ENCODE data around the gene SLC6A20. TPM values are rescaled to one million over a fixed set of nuclear protein-coding genes. Genes with fewer than 3 reads are reported as not detected.

The SLC6A20 gene, protein sequence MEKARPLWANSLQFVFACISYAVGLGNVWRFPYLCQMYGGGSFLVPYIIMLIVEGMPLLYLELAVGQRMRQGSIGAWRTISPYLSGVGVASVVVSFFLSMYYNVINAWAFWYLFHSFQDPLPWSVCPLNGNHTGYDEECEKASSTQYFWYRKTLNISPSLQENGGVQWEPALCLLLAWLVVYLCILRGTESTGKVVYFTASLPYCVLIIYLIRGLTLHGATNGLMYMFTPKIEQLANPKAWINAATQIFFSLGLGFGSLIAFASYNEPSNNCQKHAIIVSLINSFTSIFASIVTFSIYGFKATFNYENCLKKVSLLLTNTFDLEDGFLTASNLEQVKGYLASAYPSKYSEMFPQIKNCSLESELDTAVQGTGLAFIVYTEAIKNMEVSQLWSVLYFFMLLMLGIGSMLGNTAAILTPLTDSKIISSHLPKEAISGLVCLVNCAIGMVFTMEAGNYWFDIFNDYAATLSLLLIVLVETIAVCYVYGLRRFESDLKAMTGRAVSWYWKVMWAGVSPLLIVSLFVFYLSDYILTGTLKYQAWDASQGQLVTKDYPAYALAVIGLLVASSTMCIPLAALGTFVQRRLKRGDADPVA
- polyA plus RNA-seq (ENCODE audit: insufficient read length) = 0.28 TPM

DNA sequence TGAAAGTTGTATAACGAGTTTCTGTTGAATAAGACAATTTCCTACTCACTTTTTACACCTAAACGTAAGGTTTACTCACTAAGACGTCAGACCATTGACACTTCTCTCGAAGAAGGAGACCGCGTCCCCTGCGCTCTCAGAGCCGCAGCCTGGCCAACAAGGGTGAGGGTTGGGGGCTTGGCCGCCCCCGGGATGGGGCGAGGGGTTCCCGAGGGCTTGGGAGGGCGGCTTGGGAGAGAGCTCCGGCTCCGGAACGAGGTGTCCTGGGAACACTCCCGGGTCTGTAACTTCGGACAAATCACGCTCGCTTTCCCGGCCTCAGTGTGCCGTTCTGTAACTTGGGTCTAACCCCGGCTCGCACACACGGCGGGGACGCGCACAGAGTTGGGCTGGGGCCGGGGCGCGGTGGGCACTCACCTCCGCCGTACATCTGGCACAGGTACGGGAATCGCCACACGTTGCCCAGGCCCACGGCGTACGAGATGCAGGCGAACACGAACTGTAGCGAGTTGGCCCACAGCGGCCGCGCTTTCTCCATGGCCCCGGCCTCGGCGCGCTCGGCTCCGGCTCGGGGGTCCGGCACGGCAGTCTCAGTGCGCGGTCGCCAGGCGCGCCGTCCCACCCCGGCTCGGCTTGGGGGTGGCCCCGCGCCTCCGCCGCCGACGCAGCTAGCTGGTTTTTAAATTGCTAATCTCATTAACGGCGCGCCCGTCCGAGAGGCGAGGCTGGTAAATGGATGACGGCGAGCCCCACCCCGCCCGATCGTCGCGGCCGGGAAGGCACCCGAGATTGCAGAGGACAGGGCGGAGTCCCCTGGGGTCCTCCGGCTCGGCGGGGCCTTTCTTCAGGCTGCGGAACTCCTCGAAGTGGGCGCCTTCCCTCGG, at the start of gene SLC6A20:
TSS of gene SLC6A20 (minus strand) at position 655 of the 884 bp plus-strand sequence. CDS start at position 538, 117 bp downstream.
- no peak for DNase-seq (ENCODE audit: low read depth)

GRCh38 chr3:45844616-45845015, 48.3 kb upstream of the SLC6A20 start:
- DNase-seq (ENCODE audit: low read depth) = no peak

- DNase-seq (ENCODE audit: low read depth) = no peak
These were observed 46.7 kb upstream of the SLC6A20 start for GRCh38 chr3:45842851-45843625.

DNA sequence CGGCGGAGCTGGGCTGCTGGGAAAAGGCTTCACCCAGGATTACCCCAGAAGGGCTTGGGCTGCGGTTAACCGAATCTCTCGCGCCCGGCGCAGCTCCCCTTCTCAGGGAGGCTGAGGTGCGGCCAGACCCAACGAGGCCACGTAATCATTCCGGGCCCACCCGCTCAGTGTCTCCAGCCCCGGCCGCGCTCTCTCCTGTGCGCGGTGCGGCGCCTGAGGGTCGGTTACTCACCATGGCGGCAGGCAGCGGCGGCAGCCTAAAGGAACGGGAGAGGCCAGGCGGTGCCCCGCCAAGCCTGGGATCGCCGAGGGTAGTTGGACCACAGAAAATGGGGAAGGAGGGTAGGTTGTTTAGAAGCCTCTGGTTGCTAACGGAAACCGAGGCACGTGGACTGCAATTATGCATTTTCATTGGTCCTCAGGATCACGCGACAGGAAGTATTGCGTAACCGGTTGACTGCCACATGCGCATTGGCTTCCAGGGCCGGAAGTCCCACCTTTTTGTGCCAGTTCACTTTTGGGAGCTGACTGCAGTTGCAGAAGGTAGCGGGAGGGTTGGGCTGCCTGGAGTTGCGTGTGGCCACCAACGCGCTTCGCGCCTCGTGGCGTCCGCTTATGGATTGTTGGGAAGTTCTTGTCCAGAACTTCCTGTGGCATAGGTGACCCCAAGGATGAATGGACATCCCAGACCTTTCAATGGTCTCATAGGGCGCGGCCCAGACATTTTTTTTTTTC, 45.6 kb upstream of the SLC6A20 start, which contains the start of gene LZTFL1:
TSS of gene LZTFL1 (minus strand) at position 363 of the 735 bp plus-strand sequence. CDS start at position 235, 128 bp downstream.
- DNase-seq (ENCODE audit: low read depth) = peak; percentile 98

DNA sequence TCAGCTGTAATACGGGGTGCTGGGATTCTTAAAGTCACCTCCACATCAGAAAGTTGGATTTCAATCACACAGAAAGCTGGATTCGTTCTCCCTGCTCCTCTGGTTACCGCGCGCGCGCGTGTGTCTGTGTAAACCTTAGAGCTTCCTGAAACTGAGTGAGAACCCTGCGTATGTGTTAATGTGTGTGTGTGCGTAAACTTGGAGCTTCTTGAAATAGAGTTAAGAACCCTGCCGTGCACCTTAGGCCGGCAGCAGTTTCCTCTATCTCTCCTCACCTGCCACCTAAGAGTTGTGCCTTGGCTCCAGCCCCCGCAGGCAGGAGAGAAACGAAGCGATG, 45.1 kb upstream of the SLC6A20 start:
- DNase-seq (ENCODE audit: low read depth) = no peak

DNA sequence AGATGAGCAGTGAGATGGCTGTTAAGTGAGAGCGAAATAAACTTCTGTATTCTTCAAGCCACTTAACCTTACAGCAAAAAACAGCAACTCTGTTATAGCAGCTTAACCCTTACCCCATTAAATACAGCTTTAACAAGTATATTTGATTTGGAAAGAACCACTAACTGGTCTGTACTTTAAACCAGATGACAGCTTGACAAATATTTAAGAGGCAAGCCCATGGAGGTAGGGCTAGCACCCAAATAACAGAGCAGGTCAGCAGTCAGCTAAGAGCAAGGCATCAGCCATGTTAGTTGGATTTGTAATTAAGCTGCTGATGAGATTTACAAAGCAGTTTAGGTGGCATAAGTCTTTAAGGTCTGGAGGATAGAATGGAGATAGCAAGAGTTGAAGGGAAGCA, 42.1 kb upstream of the SLC6A20 start:
- no peak for DNase-seq (ENCODE audit: low read depth)

GRCh38 chr3:45832699-45833098, 36.4 kb upstream of the SLC6A20 start:
- no peak for DNase-seq (ENCODE audit: low read depth)

DNA sequence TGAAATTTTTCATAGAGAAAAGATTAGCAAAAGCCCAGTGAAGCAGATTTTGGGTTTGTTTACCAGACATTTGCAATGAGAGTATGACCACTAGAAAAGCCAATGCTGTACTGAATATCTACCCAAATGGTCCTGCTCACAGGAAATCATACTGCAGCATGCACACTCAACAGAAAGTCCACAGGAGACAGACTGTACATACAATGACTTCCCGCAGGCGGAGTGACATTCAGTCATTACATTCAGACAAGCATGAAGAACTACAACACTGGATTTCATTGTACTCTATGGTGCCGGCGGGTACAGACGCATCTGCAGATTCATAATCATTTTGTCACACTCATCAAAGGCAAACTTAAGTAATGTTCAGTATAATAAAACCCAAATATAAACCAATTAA, 33.8 kb upstream of the SLC6A20 start:
- no peak for DNase-seq (ENCODE audit: low read depth)

DNA sequence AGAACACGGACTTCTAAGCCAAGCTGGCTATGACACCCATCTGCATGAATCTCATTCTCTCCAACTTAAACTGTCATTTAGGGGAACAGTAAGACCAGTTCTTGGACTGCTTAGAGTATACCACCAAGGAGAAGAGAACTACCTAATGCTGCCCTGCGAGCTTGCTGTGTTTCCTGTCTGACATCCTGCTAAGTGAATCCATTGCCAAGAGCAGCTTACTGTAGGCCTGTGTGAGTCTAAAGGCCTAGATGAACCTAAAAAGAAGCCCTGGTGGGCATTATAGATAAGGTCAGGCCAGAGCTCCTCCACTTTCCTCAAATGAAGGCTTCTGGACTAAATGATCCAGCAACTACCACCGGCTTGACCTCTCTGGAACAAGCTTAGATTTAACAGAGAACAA, 30.6 kb upstream of the SLC6A20 start:
- DNase-seq (ENCODE audit: low read depth) = no peak

DNA sequence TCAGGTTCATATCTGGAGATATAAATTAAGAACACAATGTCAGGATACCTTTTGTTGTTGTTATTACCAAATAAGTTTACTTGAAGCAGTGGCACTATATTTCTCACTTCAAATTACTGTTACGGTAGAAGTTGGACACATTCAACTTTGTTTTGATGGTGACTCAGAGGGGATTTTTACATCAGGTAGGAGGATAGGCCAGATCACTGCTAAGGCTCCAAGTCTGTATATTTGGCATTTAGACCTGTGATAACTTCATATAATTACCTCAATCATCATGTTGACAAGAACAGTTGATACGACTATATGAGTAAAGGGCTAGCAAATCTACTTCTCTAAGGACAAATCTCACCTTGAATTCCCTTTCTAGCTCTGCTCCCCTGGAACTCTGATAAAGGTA, 30.0 kb upstream of the SLC6A20 start:
- DNase-seq (ENCODE audit: low read depth) = no peak

- DNase-seq (ENCODE audit: low read depth) = no peak
These were observed 24.8 kb upstream of the SLC6A20 start for GRCh38 chr3:45821127-45821526.

DNA sequence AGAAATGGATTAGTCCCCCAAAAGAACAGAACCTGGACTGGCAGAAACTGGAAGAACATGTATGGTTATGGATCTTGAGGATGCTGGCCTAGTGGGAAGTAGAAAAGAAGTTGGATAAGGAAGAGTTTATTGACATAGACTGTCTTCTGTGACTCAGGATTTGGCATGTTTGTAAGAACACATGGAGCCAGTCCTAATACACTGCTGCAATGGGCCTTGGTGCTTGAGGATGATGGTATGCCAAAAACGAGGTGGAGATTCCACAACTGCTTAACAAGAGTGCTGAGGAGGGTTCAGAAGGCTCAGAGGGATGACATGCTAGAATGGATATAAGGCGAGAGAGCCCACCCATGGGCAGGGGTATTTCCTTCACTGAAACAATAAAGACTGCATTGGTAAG, 23.2 kb upstream of the SLC6A20 start:
- DNase-seq (ENCODE audit: low read depth) = no peak

- DNase-seq (ENCODE audit: low read depth) = no peak
These were observed 21.6 kb upstream of the SLC6A20 start for GRCh38 chr3:45817831-45818522.

- DNase-seq (ENCODE audit: low read depth) = no peak
These were observed 20.2 kb upstream of the SLC6A20 start for GRCh38 chr3:45816544-45816943.

- no peak for DNase-seq (ENCODE audit: low read depth)
These were observed 18.0 kb upstream of the SLC6A20 start for GRCh38 chr3:45814322-45814721.

DNA sequence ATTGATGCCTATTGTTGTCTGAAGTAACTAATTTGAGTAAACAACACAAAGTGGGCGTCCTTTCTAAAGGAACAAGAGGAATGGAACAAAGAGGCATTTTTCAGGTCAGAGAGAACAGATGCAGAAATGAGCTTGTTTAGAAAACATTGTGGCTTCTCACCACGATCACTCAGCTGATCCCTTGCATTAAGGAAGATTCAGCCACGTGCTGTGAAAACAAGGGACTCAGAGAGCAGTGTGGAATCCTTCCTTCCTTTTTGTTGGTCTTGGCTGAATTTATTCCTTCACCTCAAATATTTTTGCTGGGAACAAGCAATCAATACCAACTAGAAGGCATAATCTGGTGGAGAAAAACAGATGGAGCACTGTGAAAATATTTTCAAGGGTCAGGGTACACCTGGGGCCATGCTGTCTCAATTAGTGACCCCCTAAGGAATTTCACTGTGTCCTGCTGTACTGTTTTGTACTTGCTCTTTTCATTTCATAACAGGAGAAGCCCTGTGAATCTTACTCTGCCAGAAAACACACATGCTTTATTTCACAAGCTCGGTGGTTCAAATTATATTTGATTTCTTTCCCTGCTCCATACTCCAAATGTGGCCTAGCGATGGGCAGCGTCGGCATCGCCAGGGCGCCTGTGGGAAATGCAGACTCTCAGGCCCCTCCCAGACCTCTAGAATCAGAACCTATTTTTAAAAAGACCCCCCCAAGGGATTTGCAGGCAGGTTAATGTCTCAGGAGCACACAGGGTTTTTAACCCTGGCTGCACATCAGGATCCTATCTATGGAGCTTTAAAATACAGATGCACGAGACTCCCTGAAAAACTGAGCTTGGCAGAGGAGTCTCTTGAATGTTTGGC, 11.6 kb upstream of the SLC6A20 start:
- no peak for DNase-seq (ENCODE audit: low read depth)

DNA sequence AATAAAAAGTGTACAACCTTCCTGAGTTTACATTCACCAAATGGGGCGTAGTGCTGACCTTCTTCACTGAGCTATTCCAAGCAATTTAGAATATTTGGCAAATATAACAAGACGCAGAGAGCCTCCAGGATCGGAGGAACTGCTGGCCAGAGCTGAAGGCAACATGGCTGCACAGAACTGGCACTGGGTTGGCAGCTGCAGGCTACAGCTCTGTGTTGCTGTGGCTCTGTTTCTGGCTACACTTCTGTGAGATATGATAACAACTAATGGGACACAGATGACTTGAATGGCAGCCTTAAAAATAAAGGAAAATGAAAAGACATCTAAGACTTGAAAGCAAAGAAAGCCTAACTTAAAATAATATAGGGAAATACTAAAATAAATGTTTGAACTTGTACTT, 10.8 kb upstream of the SLC6A20 start:
- no peak for DNase-seq (ENCODE audit: low read depth)

GRCh38 chr3:45806072-45806471, 9.7 kb upstream of the SLC6A20 start:
- DNase-seq (ENCODE audit: low read depth) = no peak

DNA sequence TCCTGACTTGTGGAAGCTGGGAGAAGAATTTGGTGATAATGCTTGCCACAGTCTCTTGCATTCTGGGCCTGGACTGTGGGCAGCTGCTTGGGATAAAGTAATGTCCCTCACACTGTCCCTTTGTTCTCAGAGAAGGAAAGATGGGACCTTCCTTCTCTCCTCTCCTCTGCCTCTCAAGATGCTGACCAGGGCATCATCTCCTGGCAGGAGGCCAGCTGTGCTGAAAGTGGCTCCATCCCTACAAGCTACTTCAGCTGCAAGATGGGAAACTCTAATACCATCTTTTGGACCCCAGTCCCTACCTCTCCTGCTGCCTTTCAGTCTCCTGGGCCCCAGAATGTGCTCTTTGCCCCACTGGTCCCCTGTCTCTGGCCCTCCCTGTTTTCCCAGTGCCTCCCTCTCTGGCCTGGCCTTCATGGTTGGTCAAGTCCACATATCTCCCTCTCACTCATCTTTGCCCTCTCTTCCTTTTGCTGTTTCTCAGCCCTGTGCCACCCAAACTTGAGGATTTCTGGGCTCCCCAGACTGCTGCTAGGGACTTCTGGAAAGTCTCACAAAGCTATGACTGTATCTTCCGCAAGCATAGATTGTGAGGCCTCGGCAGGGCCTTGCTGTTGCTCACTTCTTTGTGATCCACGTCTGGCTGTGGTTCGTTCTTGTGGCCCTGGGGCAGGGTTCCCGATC, 7.1 kb upstream of the SLC6A20 start:
- DNase-seq (ENCODE audit: low read depth) = no peak

Data from forelimb muscle (tissue), 1 donor.